Measurements from ENCODE around the gene SDF4. TPM values are rescaled to one million over a fixed set of nuclear protein-coding genes. Genes with fewer than 3 reads are reported as not detected.

The SDF4 gene
- total RNA-seq, 6 donors from 2014 or later, result 79.0 to 172 (median 148) TPM

- Histone ChIP-seq H3K27me3 (peaks cover 0 to 3% (median 0%) of the 10 kb centered on the region in 4 donors), H3K9me3 (no peaks in the 10 kb centered on the region), H3K36me3 (no peaks in the 10 kb centered on the region), H3K4me1 (peaks cover 0 to 9% (median 7%) of the 10 kb centered on the region in 4 donors), H3K27ac (no peak overlapping the region), H3K4me3 (no peak overlapping the region)
- 84 to 88% methylated on average over 20 to 28 of the region's 29 CpGs for WGBS, 2 donors
- TF ChIP-seq POLR2AphosphoS5 (IDR thresholded peaks at IDR 0.05) (no peak), EP300 (IDR thresholded peaks at IDR 0.05) (no peak), CTCF (IDR thresholded peaks at IDR 0.05) (no peak)
- ATAC-seq (ENCODE audit: low FRiP score in 2 of 2) (no peak), DNase-seq (peak in 1 of 2 donors; percentile 61)
These were observed 56.4 kb downstream of the SDF4 start for GRCh38 chr1:1175221-1176062.

GRCh38 chr1:1173793-1174415 lies 57.9 kb downstream of the SDF4 start, which contains the start of gene TTLL10:
TTLL10 (plus strand) TSS chr1:1173880; CDS start chr1:1179216, 5,336 bp downstream.
- no peak within 1 kb of the TSS for H3K27ac ChIP-seq
- TF ChIP-seq POLR2A (IDR thresholded peaks at IDR 0.05) (no peak), POLR2AphosphoS5 (IDR thresholded peaks at IDR 0.05) (no peak), EP300 (IDR thresholded peaks at IDR 0.05) (no peak), CTCF (IDR thresholded peaks at IDR 0.05) (no peak)
- DNase-seq (peak in 1 of 2 donors; percentile 83), ATAC-seq (ENCODE audit: low FRiP score in 2 of 2) (no peak)
- whole genome bisulfite sequencing, 2 donors, result 23 to 39% methylated on average over 14 to 24 of the region's 35 CpGs
- H3K4me1 ChIP-seq, result peaks cover 0 to 9% (median 7%) of the 10 kb centered on the region in 4 donors
- no peaks in the 10 kb centered on the region for H3K9me3 ChIP-seq
- peaks cover 0 to 2% (median 0%) of the 10 kb centered on the region in 4 donors for H3K36me3 ChIP-seq
- peaks cover 0 to 8% (median 1%) of the 10 kb centered on the region in 4 donors for H3K27me3 ChIP-seq
- H3K4me3 ChIP-seq, result no peak within 1 kb of the TSS

- Histone ChIP-seq H3K4me1 (peaks cover 0 to 9% (median 7%) of the 10 kb centered on the region in 4 donors), H3K4me3 (no peak overlapping the region), H3K27ac (no peak overlapping the region), H3K27me3 (peaks cover 0 to 8% (median 1%) of the 10 kb centered on the region in 4 donors), H3K36me3 (peaks cover 0 to 3% (median 0%) of the 10 kb centered on the region in 4 donors), H3K9me3 (no peaks in the 10 kb centered on the region)
- ATAC-seq (ENCODE audit: low FRiP score in 2 of 2) (no peak), DNase-seq (peak in 1 of 2 donors; percentile 54)
- no peak for TF ChIP-seq POLR2AphosphoS5 (IDR thresholded peaks at IDR 0.05)
- 52 to 58% methylated on average over 26 to 32 of the region's 32 CpGs for WGBS, 2 donors
These were observed 58.6 kb downstream of the SDF4 start for GRCh38 chr1:1173061-1173792.

GRCh38 chr1:1171546-1172340 lies 60.1 kb downstream of the SDF4 start:
- H3K27ac ChIP-seq, result no peak overlapping the region
- H3K4me1 ChIP-seq, result peaks cover 0 to 19% (median 8%) of the 10 kb centered on the region in 4 donors
- H3K4me3 ChIP-seq, result no peak overlapping the region
- H3K9me3 ChIP-seq, result no peaks in the 10 kb centered on the region
- no peak for TF ChIP-seq CTCF (IDR thresholded peaks at IDR 0.05)
- TF ChIP-seq EP300 (IDR thresholded peaks at IDR 0.05), result no peak
- no peak for TF ChIP-seq POLR2AphosphoS5 (IDR thresholded peaks at IDR 0.05)
- no peak for TF ChIP-seq POLR2A (IDR thresholded peaks at IDR 0.05)
- ATAC-seq (ENCODE audit: low FRiP score in 2 of 2) (no peak), DNase-seq (peak in 1 of 2 donors; percentile 80)
- H3K27me3 ChIP-seq, result peaks cover 0 to 8% (median 1%) of the 10 kb centered on the region in 4 donors
- 69 to 88% methylated on average over 19 to 27 of the region's 33 CpGs for WGBS, 2 donors
- H3K36me3 ChIP-seq, result peaks cover 0 to 3% (median 0%) of the 10 kb centered on the region in 4 donors

All from upper lobe of left lung (tissue), 6 donors.